ENCODE data around the gene LNPEP. TPM values are rescaled to one million over a fixed set of nuclear protein-coding genes. Genes with fewer than 3 reads are reported as not detected.

Gene LNPEP
- total RNA-seq, 5 donors from 2014 or later (not counting 1 experiment from before 2014, with no cell fraction given), result 82.3 to 102 (median 86.3) TPM

GRCh38 chr5:96924016-96924443 lies 11.8 kb upstream of the LNPEP start:
- ChIA-PET POLR2A (interaction anchor here (0.5 to 0.7 kb wide), 5 partner anchors 26 to 1206 kb away, joined by 3 to 5 read pairs (median 3); no protein-coding TSS in a partner anchor), CTCF (interaction anchor here (0.6 to 1.4 kb wide), 4 partner anchors 9 to 1328 kb away, joined by 3 to 5 read pairs (median 3); no protein-coding TSS in a partner anchor)
- no peak overlapping the region for H3K4me3 ChIP-seq (ENCODE audit: control insufficient read depth in 1 of 2, extremely low read depth in 1 of 2, low read length in 1 of 2)
- peaks cover 0 to 16% of the 10 kb centered on the region in 2 donors for H3K36me3 ChIP-seq (ENCODE audit: control insufficient read depth in 2 of 2, extremely low read depth in 1 of 2, insufficient read depth in 1 of 2, low read length in 1 of 2)
- Mint-ChIP-seq H3K27me3 (no peaks in the 10 kb centered on the region), H3K9me3 (no peaks in the 10 kb centered on the region), H3K4me1 (peaks cover 56 to 61% (median 58%) of the 10 kb centered on the region in 3 donors), H3K4me3 (peak overlapping the region in 1 of 3 donors; percentile 64), H3K36me3 (peaks cover 39% of the 10 kb centered on the region), H3K27ac (peak overlapping the region; percentile 74 to 75)
- DNase-seq, result peak in 29 of 35 experiments; percentile 12 to 68 (median 37)
- peak; percentile 88 to 97 (median 93) for ATAC-seq (replicated peaks in 1 of 4)
- no peaks in the 10 kb centered on the region for H3K27me3 ChIP-seq (replicated peaks in 1 of 2; ENCODE audit: control insufficient read depth in 2 of 2, extremely low read depth in 1 of 2, insufficient read depth in 2 of 2, low read length in 1 of 2)
- H3K27ac ChIP-seq (ENCODE audit: low read length), result peak overlapping the region; percentile 5
- no peaks in the 10 kb centered on the region for H3K9me3 ChIP-seq
- H3K4me1 ChIP-seq (ENCODE audit: control insufficient read depth in 1 of 2, extremely low read depth in 1 of 2, insufficient read depth in 2 of 2, low read length in 2 of 2), result peaks cover 16 to 20% of the 10 kb centered on the region in 2 experiments
- 37% methylated on average over 3 of the region's 3 CpGs for WGBS (ENCODE audit: insufficient coverage)

GRCh38 chr5:96926276-96926675 lies 9.6 kb upstream of the LNPEP start:
- H3K27me3 Mint-ChIP-seq, result no peaks in the 10 kb centered on the region
- peak overlapping the region; percentile 69 to 74 for H3K27ac Mint-ChIP-seq
- H3K9me3 ChIP-seq, result no peaks in the 10 kb centered on the region
- H3K4me3 ChIP-seq (ENCODE audit: control insufficient read depth in 1 of 2, extremely low read depth in 1 of 2, low read length in 1 of 2), result no peak overlapping the region
- H3K36me3 ChIP-seq (ENCODE audit: control insufficient read depth in 2 of 2, extremely low read depth in 1 of 2, insufficient read depth in 1 of 2, low read length in 1 of 2), result peaks cover 0 to 7% of the 10 kb centered on the region in 2 donors
- H3K36me3 Mint-ChIP-seq, result peaks cover 28% of the 10 kb centered on the region
- no peak overlapping the region for H3K27ac ChIP-seq (ENCODE audit: low read length)
- peaks cover 17 to 22% of the 10 kb centered on the region in 2 experiments for H3K4me1 ChIP-seq (ENCODE audit: control insufficient read depth in 1 of 2, extremely low read depth in 1 of 2, insufficient read depth in 2 of 2, low read length in 2 of 2)
- ChIA-PET CTCF (interaction anchor here in 1 of 2 donors (0.6 to 1.3 kb wide), 2 partner anchors 30 to 221 kb away, joined by 3 to 4 read pairs; no protein-coding TSS in a partner anchor), POLR2A (interaction anchor here in 1 of 2 donors (1.1 kb wide), 1 partner anchor 44 kb away, joined by 3 read pairs; no protein-coding TSS in a partner anchor)
- peaks cover 63 to 65% (median 64%) of the 10 kb centered on the region in 3 donors for H3K4me1 Mint-ChIP-seq
- WGBS (ENCODE audit: insufficient coverage), result no CpG with 5 or more reads among the region's 1 CpG
- ATAC-seq (replicated peaks in 1 of 4), result no peak
- DNase-seq, result no peak
- H3K27me3 ChIP-seq (replicated peaks in 1 of 2; ENCODE audit: control insufficient read depth in 2 of 2, extremely low read depth in 1 of 2, insufficient read depth in 2 of 2, low read length in 1 of 2), result no peaks in the 10 kb centered on the region
- H3K4me3 Mint-ChIP-seq, result no peak overlapping the region
- H3K9me3 Mint-ChIP-seq, result no peaks in the 10 kb centered on the region

GRCh38 chr5:96927008-96927407 lies 8.9 kb upstream of the LNPEP start:
- H3K27ac ChIP-seq (ENCODE audit: low read length), result no peak overlapping the region
- ATAC-seq (replicated peaks in 1 of 4) (no peak), DNase-seq (no peak)
- H3K4me3 ChIP-seq (ENCODE audit: control insufficient read depth in 1 of 2, extremely low read depth in 1 of 2, low read length in 1 of 2), result no peak overlapping the region
- H3K9me3 Mint-ChIP-seq, result no peaks in the 10 kb centered on the region
- no peaks in the 10 kb centered on the region for H3K27me3 Mint-ChIP-seq
- ChIA-PET CTCF (interaction anchor here in 1 of 2 donors (0.6 to 1.3 kb wide), 2 partner anchors 15 to 30 kb away, joined by 4 read pairs; no protein-coding TSS in a partner anchor), POLR2A (interaction anchor here in 1 of 2 donors (0.6 to 1.1 kb wide), 3 partner anchors 11 to 241 kb away, joined by 3 to 7 read pairs (median 3); no protein-coding TSS in a partner anchor)
- H3K27me3 ChIP-seq (replicated peaks in 1 of 2; ENCODE audit: control insufficient read depth in 2 of 2, extremely low read depth in 1 of 2, insufficient read depth in 2 of 2, low read length in 1 of 2), result no peaks in the 10 kb centered on the region
- H3K36me3 ChIP-seq (ENCODE audit: control insufficient read depth in 2 of 2, extremely low read depth in 1 of 2, insufficient read depth in 1 of 2, low read length in 1 of 2), result peaks cover 0 to 7% of the 10 kb centered on the region in 2 donors
- H3K4me1 Mint-ChIP-seq, result peaks cover 66 to 68% (median 67%) of the 10 kb centered on the region in 3 donors
- peak overlapping the region; percentile 48 to 63 for H3K27ac Mint-ChIP-seq
- no peaks in the 10 kb centered on the region for H3K9me3 ChIP-seq
- H3K36me3 Mint-ChIP-seq, result peaks cover 28% of the 10 kb centered on the region
- no peak overlapping the region for H3K4me3 Mint-ChIP-seq
- H3K4me1 ChIP-seq (ENCODE audit: control insufficient read depth in 1 of 2, extremely low read depth in 1 of 2, insufficient read depth in 2 of 2, low read length in 2 of 2), result peaks cover 24 to 25% of the 10 kb centered on the region in 2 experiments

GRCh38 chr5:96928931-96929708 lies 6.8 kb upstream of the LNPEP start:
- H3K36me3 ChIP-seq (ENCODE audit: control insufficient read depth in 2 of 2, extremely low read depth in 1 of 2, insufficient read depth in 1 of 2, low read length in 1 of 2), result peaks cover 0 to 4% of the 10 kb centered on the region in 2 donors
- Mint-ChIP-seq H3K9me3 (no peaks in the 10 kb centered on the region), H3K27ac (peak overlapping the region in 1 of 2 donors; percentile 4), H3K36me3 (peaks cover 19% of the 10 kb centered on the region), H3K4me1 (peaks cover 75 to 79% (median 77%) of the 10 kb centered on the region in 3 donors), H3K4me3 (no peak overlapping the region), H3K27me3 (no peaks in the 10 kb centered on the region)
- H3K4me3 ChIP-seq (ENCODE audit: control insufficient read depth in 1 of 2, extremely low read depth in 1 of 2, low read length in 1 of 2), result no peak overlapping the region
- H3K27me3 ChIP-seq (replicated peaks in 1 of 2; ENCODE audit: control insufficient read depth in 2 of 2, extremely low read depth in 1 of 2, insufficient read depth in 2 of 2, low read length in 1 of 2), result no peaks in the 10 kb centered on the region
- no peak for ATAC-seq (replicated peaks in 1 of 4)
- no peak overlapping the region for H3K27ac ChIP-seq (ENCODE audit: low read length)
- ChIA-PET POLR2A (no interaction called here), CTCF (interaction anchor here in 1 of 2 donors (0.6 kb wide), 1 partner anchor 15 kb away, joined by 4 read pairs; no protein-coding TSS in a partner anchor)
- DNase-seq, result peak in 1 of 35 experiments; percentile 48
- peaks cover 31 to 33% of the 10 kb centered on the region in 2 experiments for H3K4me1 ChIP-seq (ENCODE audit: control insufficient read depth in 1 of 2, extremely low read depth in 1 of 2, insufficient read depth in 2 of 2, low read length in 2 of 2)
- WGBS (ENCODE audit: insufficient coverage), result 92% methylated on average over 4 of the region's 7 CpGs
- H3K9me3 ChIP-seq, result no peaks in the 10 kb centered on the region

GRCh38 chr5:96930058-96930457 lies 5.8 kb upstream of the LNPEP start:
- Mint-ChIP-seq H3K36me3 (peaks cover 16% of the 10 kb centered on the region), H3K4me3 (no peak overlapping the region), H3K9me3 (no peaks in the 10 kb centered on the region), H3K27ac (no peak overlapping the region), H3K4me1 (peaks cover 69 to 77% (median 71%) of the 10 kb centered on the region in 3 donors), H3K27me3 (no peaks in the 10 kb centered on the region)
- H3K9me3 ChIP-seq, result no peaks in the 10 kb centered on the region
- H3K4me1 ChIP-seq (ENCODE audit: control insufficient read depth in 1 of 2, extremely low read depth in 1 of 2, insufficient read depth in 2 of 2, low read length in 2 of 2), result peaks cover 25 to 31% of the 10 kb centered on the region in 2 experiments
- no peak for DNase-seq
- no peak overlapping the region for H3K27ac ChIP-seq (ENCODE audit: low read length)
- 86% methylated on average over 1 of the region's 3 CpGs for WGBS (ENCODE audit: insufficient coverage)
- no peak for ATAC-seq (replicated peaks in 1 of 4)
- H3K27me3 ChIP-seq (replicated peaks in 1 of 2; ENCODE audit: control insufficient read depth in 2 of 2, extremely low read depth in 1 of 2, insufficient read depth in 2 of 2, low read length in 1 of 2), result no peaks in the 10 kb centered on the region
- no peak overlapping the region for H3K4me3 ChIP-seq (ENCODE audit: control insufficient read depth in 1 of 2, extremely low read depth in 1 of 2, low read length in 1 of 2)
- POLR2A ChIA-PET, result interaction anchor here in 1 of 2 donors (0.5 kb wide), 1 partner anchor 267 kb away, joined by 3 read pairs; no protein-coding TSS in a partner anchor
- peaks cover 0 to 4% of the 10 kb centered on the region in 2 donors for H3K36me3 ChIP-seq (ENCODE audit: control insufficient read depth in 2 of 2, extremely low read depth in 1 of 2, insufficient read depth in 1 of 2, low read length in 1 of 2)
- CTCF ChIA-PET, result interaction anchor here (0.6 to 3.0 kb wide), 2 partner anchors 61 to 229 kb away, joined by 5 to 13 read pairs; no protein-coding TSS in a partner anchor

GRCh38 chr5:96930589-96930988 lies 5.3 kb upstream of the LNPEP start:
- H3K4me1 ChIP-seq (ENCODE audit: control insufficient read depth in 1 of 2, extremely low read depth in 1 of 2, insufficient read depth in 2 of 2, low read length in 2 of 2), result peaks cover 25 to 26% of the 10 kb centered on the region in 2 experiments
- DNase-seq (no peak), ATAC-seq (replicated peaks in 1 of 4) (no peak)
- Mint-ChIP-seq H3K9me3 (no peaks in the 10 kb centered on the region), H3K27me3 (no peaks in the 10 kb centered on the region), H3K27ac (peak overlapping the region in 1 of 2 donors; percentile 40), H3K4me1 (peaks cover 63 to 72% (median 66%) of the 10 kb centered on the region in 3 donors), H3K4me3 (no peak overlapping the region), H3K36me3 (peaks cover 14% of the 10 kb centered on the region)
- WGBS (ENCODE audit: insufficient coverage), result no CpG with 5 or more reads among the region's 3 CpGs
- peaks cover 0 to 4% of the 10 kb centered on the region in 2 donors for H3K36me3 ChIP-seq (ENCODE audit: control insufficient read depth in 2 of 2, extremely low read depth in 1 of 2, insufficient read depth in 1 of 2, low read length in 1 of 2)
- H3K27ac ChIP-seq (ENCODE audit: low read length), result no peak overlapping the region
- ChIA-PET POLR2A (no interaction called here), CTCF (interaction anchor here (0.6 to 3.0 kb wide), 2 partner anchors 62 to 229 kb away, joined by 5 to 13 read pairs; no protein-coding TSS in a partner anchor)
- H3K9me3 ChIP-seq, result no peaks in the 10 kb centered on the region
- H3K4me3 ChIP-seq (ENCODE audit: control insufficient read depth in 1 of 2, extremely low read depth in 1 of 2, low read length in 1 of 2), result no peak overlapping the region
- H3K27me3 ChIP-seq (replicated peaks in 1 of 2; ENCODE audit: control insufficient read depth in 2 of 2, extremely low read depth in 1 of 2, insufficient read depth in 2 of 2, low read length in 1 of 2), result no peaks in the 10 kb centered on the region

All from T-cell (primary cell).